Hematopoietic multipotent progenitor cell treated with erythropoietin and hydrocortisone succinate and interleukin-3 and kit ligand, for 8 days (in vitro differentiated cells): ENCODE results near the gene PPIG.
"Not testable (repeated sequence)": the region's sequence is repeated elsewhere in the genome, so short reads cannot be mapped to it uniquely, and the experiment has no call there.

Source experiments
- DNase-seq: peaks from one replicate; pipeline ENCODE4 v3.0.0-alpha.2; 2015

The PPIG gene

GRCh38 chr2:169598982-169599381, 14.8 kb downstream of the PPIG start:
- no peak for DNase-seq

DNA sequence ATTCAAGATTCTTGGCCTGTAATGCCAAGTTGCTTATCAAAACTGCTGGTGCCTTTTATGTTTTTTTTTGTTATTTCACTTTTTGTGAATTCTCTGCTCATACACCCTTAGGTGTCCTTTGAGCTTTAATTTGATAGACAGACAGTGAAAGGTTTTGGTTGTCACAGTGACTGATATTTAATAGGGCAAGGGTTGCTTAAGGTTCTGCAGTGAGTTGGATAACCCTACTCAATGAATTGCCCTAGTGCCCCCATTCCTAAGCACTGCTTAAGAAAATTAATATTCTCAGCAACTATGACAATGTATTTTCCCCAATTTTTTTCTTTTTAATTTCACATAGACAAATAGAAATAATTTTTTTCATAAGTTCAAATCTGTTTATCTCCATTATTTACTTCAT, 15.4 kb downstream of the PPIG start:
- no peak for DNase-seq

GRCh38 chr2:169609264-169609663, 25.1 kb downstream of the PPIG start:
- DNase-seq = no peak

DNA sequence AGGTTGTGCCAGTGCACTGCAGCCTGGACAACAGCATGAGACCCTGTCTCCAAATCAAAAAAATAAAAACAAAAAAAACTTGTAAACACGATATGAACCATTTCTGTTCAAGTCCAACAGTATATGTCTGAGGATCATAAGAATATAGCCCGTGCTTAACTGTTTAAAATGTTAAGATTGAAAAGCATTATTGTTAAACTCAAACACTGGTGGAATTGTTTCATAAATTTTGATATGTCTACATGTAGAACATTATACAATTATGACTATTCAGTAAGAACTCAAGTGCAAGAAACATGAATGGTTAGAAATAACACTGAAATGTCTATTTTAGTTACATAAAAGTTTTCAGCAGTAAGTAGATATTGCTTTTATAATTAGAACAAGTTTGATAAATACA, 29.7 kb downstream of the PPIG start:
- DNase-seq = no peak

DNA sequence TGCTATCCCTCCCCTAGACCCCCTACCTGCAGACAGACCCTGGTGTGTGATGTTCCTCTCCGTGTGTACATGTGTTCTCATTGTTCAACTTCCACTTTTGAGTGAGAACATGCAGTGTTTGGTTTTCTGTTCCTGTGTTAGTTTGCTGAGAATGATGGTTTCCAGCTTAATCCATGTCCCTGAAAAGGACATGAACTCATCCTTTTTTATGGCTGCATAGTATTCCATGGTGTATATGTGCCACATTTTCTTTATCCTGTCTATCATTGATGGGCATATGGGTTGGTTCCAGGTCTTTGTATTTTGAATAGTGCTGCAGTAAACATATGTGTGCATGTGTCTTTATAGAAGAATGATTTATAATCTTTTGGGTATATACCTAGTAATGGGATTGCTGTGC, 31.8 kb downstream of the PPIG start:
- DNase-seq = not testable (repeated sequence)

DNA sequence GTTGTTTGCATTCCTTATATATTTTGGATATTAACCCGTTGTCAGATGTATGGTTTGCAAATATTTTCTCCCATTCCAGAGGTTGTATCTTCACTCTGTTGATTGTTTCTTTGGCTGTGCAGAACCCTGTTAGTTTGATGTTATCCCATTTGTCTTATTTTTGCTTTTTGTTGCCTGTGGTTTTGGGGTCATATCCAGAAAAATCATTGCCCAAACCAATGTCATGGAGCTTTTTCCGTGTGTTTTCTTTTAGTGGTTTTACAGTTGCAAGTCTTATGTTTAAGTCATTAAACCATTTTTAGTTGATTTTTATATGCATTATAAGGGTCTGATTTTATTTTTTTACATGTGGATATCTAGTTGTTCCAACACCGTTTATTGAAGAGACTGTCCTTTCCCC, 35.8 kb downstream of the PPIG start:
- DNase-seq = no peak

DNA sequence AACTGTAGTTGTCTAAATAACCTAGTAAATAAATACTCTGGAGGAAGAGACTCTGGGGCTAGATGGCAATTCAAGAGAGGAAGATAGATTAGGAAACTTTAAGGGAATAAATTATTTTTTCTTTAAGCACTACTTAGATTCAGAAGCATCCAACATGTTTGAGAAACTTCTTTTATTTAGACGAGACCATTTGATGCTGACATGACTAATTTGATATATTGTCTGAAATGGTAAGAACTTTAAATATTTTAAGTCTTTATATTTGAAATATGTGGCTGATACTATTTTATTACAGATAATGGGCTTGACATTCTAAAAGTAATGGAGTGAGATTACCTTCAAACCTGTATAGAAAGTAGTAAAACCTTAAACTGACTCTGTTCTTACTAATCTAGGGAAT, 36.4 kb downstream of the PPIG start:
- DNase-seq = no peak

DNA sequence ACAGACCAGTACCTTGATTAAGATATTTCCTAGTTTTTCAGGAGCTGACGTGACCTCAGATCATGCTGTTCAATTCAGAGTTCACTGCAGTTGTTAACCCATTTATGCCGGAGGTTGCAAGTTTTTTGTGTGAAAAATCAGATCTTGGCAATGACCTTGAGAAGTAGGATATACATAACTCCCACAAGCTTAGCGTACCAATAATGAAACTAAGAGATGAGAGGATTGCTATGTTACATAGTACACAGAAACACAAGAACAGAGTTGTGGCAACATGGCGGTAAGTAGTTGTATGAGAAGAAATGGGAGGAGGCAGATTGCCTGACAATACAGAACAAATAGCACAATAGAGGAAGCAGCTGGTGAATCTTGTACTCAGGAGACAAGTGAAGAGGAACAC, 39.1 kb downstream of the PPIG start:
- DNase-seq = no peak

- no peak for DNase-seq
Measured at GRCh38 chr2:169625781-169626180, 41.6 kb downstream of the PPIG start.

- no peak for DNase-seq
Measured at GRCh38 chr2:169636440-169637097, 52.4 kb downstream of the PPIG start.

DNA sequence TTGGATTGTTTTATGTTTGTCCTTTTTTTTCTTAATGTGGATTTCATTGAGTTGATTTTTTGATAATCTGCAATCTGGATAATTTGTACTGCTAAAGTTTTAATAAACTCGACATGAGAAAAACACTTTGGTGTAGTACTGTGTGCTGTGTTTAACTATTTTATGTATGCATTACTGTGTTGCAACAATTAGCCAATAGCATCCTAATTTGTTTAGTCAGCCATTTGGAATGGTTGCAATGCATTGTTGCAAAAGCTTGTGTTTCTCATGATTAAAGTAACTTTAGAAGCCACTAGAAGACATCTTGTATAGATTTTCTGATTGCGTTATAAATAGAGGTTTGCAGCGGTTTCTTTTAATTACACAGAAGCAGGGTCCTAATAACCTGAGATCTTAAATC, 53.5 kb downstream of the PPIG start:
- no peak for DNase-seq

- DNase-seq = no peak
Measured at GRCh38 chr2:169640104-169640503, 56.0 kb downstream of the PPIG start.

GRCh38 chr2:169641464-169641863, 57.3 kb downstream of the PPIG start:
- DNase-seq = no peak

DNA sequence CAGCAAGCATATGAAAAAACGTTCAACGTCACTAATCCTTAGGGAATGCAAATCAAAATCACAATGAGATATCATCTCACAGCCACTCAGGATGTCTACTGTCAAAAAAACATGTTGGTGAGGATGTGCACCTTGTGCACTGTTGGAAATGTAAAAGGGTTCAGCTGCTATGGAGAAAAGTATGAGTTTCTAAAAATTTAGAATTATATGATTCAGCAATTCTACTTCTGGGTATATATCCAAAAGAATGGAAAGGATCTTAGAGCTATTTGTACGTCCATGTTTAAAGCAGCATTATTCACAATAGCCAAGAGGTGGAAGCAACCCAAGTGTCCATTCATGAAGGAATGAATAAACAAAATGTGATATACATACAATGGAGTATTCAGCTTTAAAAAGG, 60.0 kb downstream of the PPIG start:
- DNase-seq = no peak

DNA sequence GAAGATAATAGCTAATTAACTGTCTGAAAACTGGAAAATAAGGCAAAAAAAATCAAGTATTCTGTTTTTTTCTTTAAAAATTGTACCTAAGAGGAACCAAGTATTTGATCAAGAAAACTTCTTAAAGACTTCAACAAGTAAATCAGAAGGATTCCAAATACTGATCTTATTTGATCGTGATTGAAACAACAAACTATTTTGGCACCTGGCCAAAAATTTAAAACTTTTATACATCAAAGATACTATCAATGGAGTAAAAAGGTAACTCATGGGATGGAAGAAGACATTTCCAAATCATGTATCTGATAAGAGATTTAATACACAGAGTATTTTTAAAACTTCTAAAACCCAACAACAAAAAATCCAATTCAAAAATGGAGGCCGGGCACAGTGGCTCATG, 63.3 kb downstream of the PPIG start:
- DNase-seq = no peak

GRCh38 chr2:169649278-169649677, 65.1 kb downstream of the PPIG start:
- DNase-seq = no peak

GRCh38 chr2:169653636-169654035, 69.5 kb downstream of the PPIG start:
- no peak for DNase-seq

- DNase-seq = no peak
Measured at GRCh38 chr2:169656164-169656563, 72.0 kb downstream of the PPIG start.

- DNase-seq = no peak
Measured at GRCh38 chr2:169658877-169659276, 74.7 kb downstream of the PPIG start.

- no peak for DNase-seq
Measured at GRCh38 chr2:169659320-169659719, 75.2 kb downstream of the PPIG start.

DNA sequence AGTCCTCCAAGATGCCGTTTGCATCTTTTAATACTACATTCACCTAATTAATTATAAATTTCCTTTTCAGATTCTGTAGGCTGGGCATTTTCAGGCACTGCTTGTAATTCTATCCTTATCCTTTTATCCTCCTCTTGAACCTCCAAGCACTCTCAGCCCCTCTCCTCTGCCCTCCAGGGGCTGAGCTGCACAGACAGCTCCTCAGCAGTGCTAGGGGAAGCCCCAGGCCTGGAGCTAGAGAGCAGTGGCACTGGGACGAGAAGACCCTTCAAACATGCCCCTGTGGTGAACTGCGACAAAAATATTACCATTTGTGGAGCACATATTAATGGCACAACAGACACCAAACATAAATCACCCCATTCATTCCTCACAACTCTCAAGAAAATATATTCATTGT, 77.1 kb downstream of the PPIG start:
- DNase-seq = no peak

- peak; percentile 72 for DNase-seq
Measured at GRCh38 chr2:169662744-169663143, 78.6 kb downstream of the PPIG start.

DNA sequence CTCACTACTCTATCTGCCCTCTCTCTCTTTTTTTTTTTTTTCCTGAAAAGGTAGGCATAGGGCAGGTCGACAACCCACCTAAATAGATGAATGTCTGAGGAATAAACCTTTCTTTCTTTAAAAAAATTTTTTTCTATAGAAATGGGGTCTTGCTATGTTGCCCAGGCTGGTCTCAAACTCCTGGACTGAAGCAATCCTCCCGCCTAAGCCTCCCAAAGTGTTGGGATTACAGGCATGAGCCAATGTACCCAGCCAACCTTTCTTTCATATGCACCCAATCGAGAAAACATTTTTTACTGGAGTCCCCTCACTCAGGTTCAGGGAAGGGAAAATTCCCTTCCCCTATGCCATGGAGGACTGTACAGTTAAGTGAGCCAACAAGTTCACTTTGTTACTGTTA, 79.1 kb downstream of the PPIG start:
- DNase-seq = no peak

DNA sequence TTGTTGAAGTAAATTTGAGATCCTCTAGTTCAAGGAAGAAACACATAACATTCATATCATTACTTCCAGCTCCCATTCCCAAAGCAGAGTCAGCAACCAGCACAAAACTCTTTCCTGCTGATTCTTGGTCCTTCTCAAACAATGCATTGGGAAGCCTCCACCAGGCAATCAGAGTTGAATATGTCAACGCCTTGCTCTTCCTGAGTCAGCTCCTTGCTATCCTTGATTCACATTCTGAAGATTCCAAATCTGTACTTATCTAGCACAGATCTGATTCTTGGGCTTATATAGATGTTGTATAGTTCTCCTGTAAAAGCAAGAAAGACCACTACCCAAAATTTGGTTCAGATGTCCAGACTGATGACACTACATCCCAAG, 80.4 kb downstream of the PPIG start:
- no peak for DNase-seq
